H1 (cell line): ENCODE data around the gene NUMB. TPM values are rescaled to one million over a fixed set of nuclear protein-coding genes. Genes with fewer than 3 reads are reported as not detected.

Experiments
- CTCF ChIA-PET: fragments of 300-600 bp; sonication (Branson Sonifier 250); formaldehyde crosslinking; loops from one replicate; lab custom pipeline; 2021; ENCODE audit not compliant: partially characterized antibody; lab: Charles Lee
- POLR2A ChIA-PET: fragments of 300-600 bp; sonication (Branson Sonifier 250); formaldehyde crosslinking; loops from one replicate; lab custom pipeline; 2021; ENCODE audit warnings: inconsistent platforms; ENCODE audit not compliant: partially characterized antibody; lab: Charles Lee
- DNase-seq, 2 experiments: peaks; one replicate each; pipeline versions ENCODE4 v3.0.0 to v3.0.0-alpha.2; 2010 to 2022; ENCODE audit warnings: low spot score in 2 of 2, low read depth in 1 of 2, mixed read lengths in 1 of 2
- FAIRE-seq: peaks from 2 replicates; lab custom pipeline; 2011; peaks lifted over from hg19 to GRCh38; lab: Jason Lieb, UNC
- H2AFZ ChIP-seq: 2 replicates; pipeline ENCODE4 v1.8.1; 2012; ENCODE audit warnings: low read length, inconsistent platforms
- H2AK5ac ChIP-seq: 2 replicates; pipeline ENCODE4 v1.6.1; 2013; ENCODE audit warnings: low read depth, low read length
- H2BK120ac ChIP-seq: replicated peaks from 2 replicates; pipeline ENCODE3; 2013; ENCODE audit warnings: low read depth, low read length, inconsistent platforms
- H2BK12ac ChIP-seq: 2 replicates; pipeline ENCODE4 v1.6.1; 2013; ENCODE audit warnings: low read depth, low read length
- H2BK15ac ChIP-seq: 2 replicates; pipeline ENCODE4 v1.6.1; 2013; ENCODE audit warnings: low read length
- H2BK20ac ChIP-seq: 2 replicates; pipeline ENCODE4 v1.6.1; 2013; ENCODE audit warnings: low read length
- H2BK5ac ChIP-seq: 2 replicates; pipeline ENCODE4 v1.6.1; 2013; ENCODE audit warnings: low read depth, low read length
- H3K14ac ChIP-seq: 2 replicates; pipeline ENCODE4 v1.6.1; 2013; ENCODE audit warnings: inconsistent platforms; ENCODE audit not compliant: insufficient read length
- H3K18ac ChIP-seq: 2 replicates; pipeline ENCODE4 v1.6.1; 2013; ENCODE audit warnings: low read length; ENCODE audit errors: extremely low read depth
- H3K23ac ChIP-seq: 2 replicates; pipeline ENCODE4 v1.6.1; 2013; ENCODE audit warnings: inconsistent platforms; ENCODE audit not compliant: insufficient read length
- H3K23me2 ChIP-seq: 2 replicates; pipeline ENCODE4 v1.6.1; 2013; ENCODE audit warnings: low read depth, low read length
- H3K27ac ChIP-seq: 2 replicates; pipeline ENCODE4 v1.6.1; 2011; ENCODE audit warnings: low read depth, low read length, inconsistent platforms
- H3K27me3 ChIP-seq, 4 experiments: replicated peaks in 1 of 4; 1 replicate in 1 of 4; 2 replicates in 3 of 4; pipeline versions ENCODE4 v1.6.1 to v1.8.1; 2011 to 2013; ENCODE audit warnings: low read length in 3 of 4, mild to moderate bottlenecking in 3 of 4, inconsistent platforms in 2 of 4, mixed read lengths in 2 of 4, moderate library complexity in 1 of 4; ENCODE audit not compliant: control insufficient read depth in 3 of 4, insufficient read depth in 3 of 4; ENCODE audit errors: extremely low read depth in 1 of 4
- H3K36me3 ChIP-seq, 4 experiments: 2 replicates each; pipeline versions ENCODE4 v1.6.1 to v1.8.1; 2011 to 2013; ENCODE audit warnings: mild to moderate bottlenecking in 4 of 4, low read length in 3 of 4, moderate library complexity in 2 of 4, control low read depth in 1 of 4, inconsistent platforms in 1 of 4; ENCODE audit not compliant: insufficient read depth in 4 of 4, control insufficient read depth in 2 of 4
- H3K4ac ChIP-seq: replicated peaks from 2 replicates; pipeline ENCODE3; 2013; ENCODE audit warnings: low read length, low read depth, mixed read lengths, inconsistent platforms; ENCODE audit not compliant: insufficient read length
- H3K4me1 ChIP-seq, 4 experiments: replicated peaks in 1 of 4; 1 replicate in 1 of 4; 2 replicates in 3 of 4; pipeline versions ENCODE4 v1.6.1 to v1.8.1; 2011 to 2013; ENCODE audit warnings: low read length in 3 of 4, inconsistent platforms in 2 of 4, mixed read lengths in 1 of 4; ENCODE audit not compliant: insufficient read depth in 4 of 4, control insufficient read depth in 3 of 4
- H3K4me2 ChIP-seq, 2 experiments: 2 replicates each; pipeline versions ENCODE4 v1.6.1 to v1.8.1; 2011 to 2013; ENCODE audit warnings: low read depth in 2 of 2, low read length in 2 of 2, control low read depth in 1 of 2, inconsistent platforms in 1 of 2, mild to moderate bottlenecking in 1 of 2; ENCODE audit not compliant: insufficient read depth in 1 of 2
- H3K4me3 ChIP-seq, 4 experiments: fragments of 200-600, 300-600 bp in 1 of 4; sonication (generic), shearing (Covaris generic), sonication (Bioruptor Twin) in 1 of 4; 2 replicates each; pipeline versions ENCODE4 v1.5.1 to v1.8.1; 2011 to 2016; ENCODE audit warnings: low read length in 4 of 4, low read depth in 3 of 4, control low read depth in 2 of 4, inconsistent platforms in 2 of 4, mild to moderate bottlenecking in 2 of 4, mixed read lengths in 1 of 4, moderate library complexity in 1 of 4; ENCODE audit not compliant: insufficient read depth in 2 of 4; ENCODE audit errors: extremely low read depth in 1 of 4
- H3K56ac ChIP-seq: replicated peaks from 2 replicates; pipeline ENCODE3; 2013; ENCODE audit warnings: low read depth, mild to moderate bottlenecking, mixed read lengths, low read length, inconsistent platforms; ENCODE audit not compliant: insufficient read length
- H3K79me1 ChIP-seq: 2 replicates; pipeline ENCODE4 v1.6.1; 2013; ENCODE audit warnings: low read depth, low read length, control low read depth
- H3K79me2 ChIP-seq, 2 experiments: 2 replicates each; pipeline versions ENCODE4 v1.6.1 to v1.8.1; 2012 to 2013; ENCODE audit warnings: low read length in 2 of 2, mild to moderate bottlenecking in 2 of 2, inconsistent platforms in 1 of 2; ENCODE audit not compliant: insufficient read depth in 2 of 2, control insufficient read depth in 1 of 2
- H3K9ac ChIP-seq, 4 experiments: replicated peaks in 1 of 4; 1 replicate in 1 of 4; 2 replicates in 3 of 4; pipeline versions ENCODE4 v1.6.1 to v1.8.1; 2011 to 2013; ENCODE audit warnings: low read depth in 3 of 4, low read length in 3 of 4, control low read depth in 2 of 4, mild to moderate bottlenecking in 2 of 4, moderate library complexity in 2 of 4, inconsistent platforms in 1 of 4; ENCODE audit errors: extremely low read depth in 1 of 4
- H3K9me3 ChIP-seq, 2 experiments: 2 replicates each; pipeline versions ENCODE4 v1.6.1 to v1.8.1; 2012 to 2013; ENCODE audit warnings: mild to moderate bottlenecking in 2 of 2, moderate library complexity in 2 of 2, control low read depth in 1 of 2, inconsistent platforms in 1 of 2, low read depth in 1 of 2, low read length in 1 of 2, mixed read lengths in 1 of 2; ENCODE audit not compliant: insufficient read depth in 2 of 2
- H4K20me1 ChIP-seq, 2 experiments: replicated peaks in 1 of 2; 2 replicates each; pipeline versions ENCODE3 to v1.8.1; 2011 to 2013; ENCODE audit warnings: inconsistent platforms in 2 of 2, low read length in 2 of 2, mild to moderate bottlenecking in 1 of 2; ENCODE audit not compliant: insufficient read depth in 2 of 2, control insufficient read depth in 1 of 2
- H4K5ac ChIP-seq: 2 replicates; pipeline ENCODE4 v1.6.1; 2013; ENCODE audit warnings: low read length, low read depth, mixed read lengths, inconsistent platforms; ENCODE audit not compliant: insufficient read length
- H4K8ac ChIP-seq: 2 replicates; pipeline ENCODE4 v1.8.0; 2013; ENCODE audit warnings: mild to moderate bottlenecking, moderate library complexity, low read length, inconsistent platforms; ENCODE audit not compliant: insufficient read depth; ENCODE audit errors: extremely low read depth
- H4K91ac ChIP-seq: replicated peaks from 2 replicates; pipeline ENCODE3; 2013; ENCODE audit warnings: low read length, mixed read lengths, inconsistent platforms; ENCODE audit not compliant: insufficient read length
- CHD2 ChIP-seq: IDR thresholded peaks from 2 replicates; pipeline ENCODE4 v1.6.1; 2012; ENCODE audit warnings: low read length, improper control_type of control experiment
- GABPA ChIP-seq: IDR thresholded peaks from 2 replicates; pipeline ENCODE4 v1.6.1; 2011; ENCODE audit warnings: mild to moderate bottlenecking, low read length, moderate library complexity, borderline replicate concordance; ENCODE audit not compliant: insufficient read depth
- GTF2F1 ChIP-seq: IDR thresholded peaks from 2 replicates; pipeline ENCODE4 v1.6.1; 2012; ENCODE audit warnings: low read depth, low read length, improper control_type of control experiment, borderline replicate concordance
- HDAC6 ChIP-seq: IDR thresholded peaks from one replicate; pipeline ENCODE4 v1.7.1; 2012; ENCODE audit warnings: low read depth, mild to moderate bottlenecking, inconsistent platforms, low read length, moderate library complexity
- KDM4A ChIP-seq: IDR thresholded peaks from one replicate; pipeline ENCODE4 v1.7.1; 2012; ENCODE audit warnings: low read depth, mild to moderate bottlenecking, moderate library complexity, low read length, inconsistent platforms; ENCODE audit not compliant: severe bottlenecking
- KDM5A ChIP-seq: fragments of 200-600 bp; IDR thresholded peaks from 2 replicates; pipeline ENCODE4 v1.7.1; 2012; ENCODE audit warnings: mild to moderate bottlenecking, low read length, inconsistent platforms, mixed read lengths
- NRF1 ChIP-seq: IDR thresholded peaks from 2 replicates; pipeline ENCODE4 v1.6.1; 2011; ENCODE audit warnings: mild to moderate bottlenecking, low read depth, low read length, improper control_type of control experiment
- SIX5 ChIP-seq: IDR thresholded peaks from 2 replicates; pipeline ENCODE4 v1.6.1; 2011; ENCODE audit warnings: mild to moderate bottlenecking, low read depth, low read length
- SP4 ChIP-seq: IDR thresholded peaks from 2 replicates; pipeline ENCODE4 v1.6.1; 2012; ENCODE audit warnings: low read length, inconsistent platforms
- SRF ChIP-seq: IDR thresholded peaks from 2 replicates; pipeline ENCODE4 v1.6.1; 2011; ENCODE audit warnings: mild to moderate bottlenecking, low read depth, low read length, moderate library complexity
- TEAD4 ChIP-seq: IDR thresholded peaks from 2 replicates; pipeline ENCODE4 v1.6.1; 2012; ENCODE audit warnings: low read depth, low read length, inconsistent platforms, mixed read lengths
- WGBS, 2 experiments: shearing (Covaris generic) in 1 of 2; methylation state at CpG; one replicate each; pipeline versions ENCODE4 v1.1.6 to v1.1.7; 2013 to 2015; ENCODE audit warnings: low lambda C conversion rate in 2 of 2, mixed read lengths in 2 of 2, inconsistent platforms in 1 of 2, low coverage in 1 of 2, missing lambda C conversion rate in 1 of 2; ENCODE audit not compliant: insufficient replicate concordance in 2 of 2, insufficient coverage in 1 of 2, insufficient read length in 1 of 2; ENCODE audit errors: extremely low coverage in 1 of 2, missing lambda C conversion rate in 1 of 2; 5-methylcytosine and 5-hydroxymethylcytosine counted together
- polyA plus RNA-seq, 7 experiments: library from polyadenylated mRNA; depleted of rRNA in 3 of 7; stranded (reverse) in 5 of 7; unstranded in 2 of 7; fragments of >200 nt in 5 of 7; fragments of 200-250 nt in 2 of 7; gene quantifications; 1 replicate in 5 of 7; 2 replicates in 1 of 7; 4 replicates in 1 of 7; pipeline versions ENCODE4 v1.2.1 to v1.2.3, GENCODE V29; 2011 to 2013; ENCODE audit warnings: missing spikeins in 2 of 7, mixed read lengths in 2 of 7
- total RNA-seq: library from RNA; stranded (reverse); fragmentation: NEBNext Ultra II Directional; extraction: Animal tissue kit (Norgen Biotek cat#: 25700); gene quantifications from 2 replicates; pipeline ENCODE4 v1.2.1, GENCODE V29; 2021

Gene NUMB
- total and polyA plus RNA-seq, 2 of the 8 experiments (the other 6 are each of a cell fraction or from before 2014, with no cell fraction given), result 54.3 to 78.1 TPM

DNA sequence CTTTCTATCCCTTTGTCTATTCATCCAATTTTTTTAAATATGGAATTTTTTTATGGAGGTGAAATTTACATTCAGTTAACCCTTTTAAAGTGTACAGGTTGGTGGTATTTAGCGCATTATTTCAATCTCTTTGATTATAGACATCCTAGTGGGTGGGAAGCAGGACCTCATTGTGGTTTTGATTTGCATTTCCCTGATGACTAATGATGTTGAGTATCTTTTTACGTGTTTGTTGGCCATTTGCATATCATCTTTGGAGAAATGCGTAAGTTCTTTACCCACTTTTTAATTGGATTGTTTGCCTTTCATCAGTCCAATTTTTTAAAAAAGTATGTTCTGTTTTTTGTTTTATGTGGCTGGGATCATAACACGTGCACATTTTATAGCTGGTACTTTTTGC, 200.3 kb downstream of the NUMB start:
- Histone ChIP-seq H3K23me2 (no peaks in the 10 kb centered on the region), H3K4me1 (no peaks in the 10 kb centered on the region; a peak in 1 of 7 replicates), H3K14ac (no peak overlapping the region), H2BK120ac (no peak overlapping the region), H4K8ac (no peak overlapping the region), H2BK15ac (no peak overlapping the region), H3K23ac (no peak overlapping the region), H3K9ac (no peak overlapping the region), H4K20me1 (peaks cover 0 to 9% of the 10 kb centered on the region in 2 experiments), H3K4ac (no peak overlapping the region), H2BK12ac (no peak overlapping the region), H4K5ac (no peak overlapping the region), H2BK20ac (no peak overlapping the region), H4K91ac (no peak overlapping the region), H3K18ac (no peak overlapping the region), H2BK5ac (no peak overlapping the region), H3K27me3 (no peaks in the 10 kb centered on the region), H3K56ac (no peak overlapping the region), H3K4me3 (no peak overlapping the region), H3K4me2 (no peak overlapping the region), H3K79me1 (no peaks in the 10 kb centered on the region), H3K9me3 (no peaks in the 10 kb centered on the region), H3K27ac (no peak overlapping the region), H2AK5ac (no peak overlapping the region), H2AFZ (no peak overlapping the region), H3K36me3 (peaks cover 0 to 27% (median 5%) of the 10 kb centered on the region in 4 experiments; a peak in 4 of 8 replicates), H3K79me2 (no peaks in the 10 kb centered on the region)
- POLR2A ChIA-PET, result interaction anchor here (1.0 kb wide), 1 partner anchor 18 kb away, joined by 4 read pairs; no protein-coding TSS in a partner anchor
- DNase-seq, result no peak
- FAIRE-seq, result no peak
- CTCF ChIA-PET, result no interaction called here
- WGBS, 2 experiments, result 94% methylated on average over 4 of the region's 4 CpGs; no CpG with 5 or more reads in 1 of the 2 experiments
- TF ChIP-seq KDM5A, result no peak
- no peak for TF ChIP-seq KDM4A
- no peak for TF ChIP-seq TEAD4
- TF ChIP-seq GABPA, result no peak
- no peak for TF ChIP-seq GTF2F1
- TF ChIP-seq CHD2, result no peak
- no peak for TF ChIP-seq SRF
- TF ChIP-seq HDAC6, result no peak
- no peak for TF ChIP-seq NRF1
- TF ChIP-seq SIX5, result no peak
- TF ChIP-seq SP4, result no peak
